GM12878 (cell line): ENCODE results near the gene MARCKSL1. TPM values are rescaled to one million over a fixed set of nuclear protein-coding genes. Genes with fewer than 3 reads are reported as not detected.

ENCODE experiments used
- ATAC-seq: fragments of 200-7000 bp; cut with Tn5 transposase; 3 replicates; pipeline ENCODE4 v1.9.1; 2020; ENCODE audit warnings: mild to moderate bottlenecking, moderate library complexity
- BruUV-seq: library from RNA; stranded (reverse); fragments of 400-500 nt; replicated peaks from 2 replicates; lab custom pipeline; 2021; lab: Mats Ljungman, UMichigan
- CTCF ChIA-PET: fragments of 300-600 bp; sonication (Branson Sonifier 250); formaldehyde crosslinking; extraction: SDS; loops from one replicate; lab custom pipeline; 2021; ENCODE audit warnings: inconsistent platforms; lab: Yijun Ruan, JAX
- POLR2A ChIA-PET: fragments of 350-600 bp; formaldehyde crosslinking; extraction: SDS; loops from one replicate; lab custom pipeline; 2021; ENCODE audit warnings: inconsistent platforms; lab: Charles Lee
- RAD21 ChIA-PET: fragments of 300-600 bp; sonication (Branson Sonifier 250); formaldehyde crosslinking; loops from one replicate; lab custom pipeline; 2023; ENCODE audit warnings: antibody characterized with exemption; ENCODE audit not compliant: unreplicated experiment; lab: Charles Lee
- SMC1A ChIA-PET: fragments of 300-600 bp; sonication (Branson Sonifier 250); formaldehyde crosslinking; loops from one replicate; lab custom pipeline; 2023; ENCODE audit not compliant: unreplicated experiment, uncharacterized antibody; lab: Charles Lee
- DNase-seq: peaks from one replicate; pipeline ENCODE4 v3.0.0-alpha.2; 2011; ENCODE audit warnings: low read depth, low spot score
- FAIRE-seq: peaks from 3 replicates; lab custom pipeline; 2011; peaks lifted over from hg19 to GRCh38; lab: Jason Lieb, UNC
- H2AFZ ChIP-seq: 2 replicates; pipeline ENCODE4 v1.6.0; 2011; ENCODE audit warnings: low read depth, low read length, control low read depth; ENCODE audit not compliant: control insufficient read depth
- H3K27ac ChIP-seq: 2 replicates; pipeline ENCODE4 v1.5.1; 2011; ENCODE audit warnings: control low read depth; ENCODE audit not compliant: control insufficient read depth, insufficient read depth
- H3K27me3 ChIP-seq, 2 experiments: replicated peaks in 1 of 2; 2 replicates each; pipeline versions ENCODE4 v1.6.0 to v1.6.1; 2011; ENCODE audit warnings: low read length in 1 of 2; ENCODE audit not compliant: control insufficient read depth in 2 of 2, insufficient read depth in 2 of 2
- H3K36me3 ChIP-seq, 2 experiments: 2 replicates each; pipeline ENCODE4 v1.5.1; 2011; ENCODE audit warnings: low read length in 1 of 2; ENCODE audit not compliant: control insufficient read depth in 2 of 2, insufficient read depth in 2 of 2
- H3K4me1 ChIP-seq: 2 replicates; pipeline ENCODE4 v1.6.1; 2011; ENCODE audit warnings: mild to moderate bottlenecking, low read length, moderate library complexity, mixed read lengths; ENCODE audit not compliant: control insufficient read depth, insufficient read depth
- H3K4me2 ChIP-seq: 2 replicates; pipeline ENCODE4 v1.6.0; 2011; ENCODE audit warnings: control low read depth; ENCODE audit not compliant: control insufficient read depth, insufficient read depth
- H3K4me3 ChIP-seq: fragments of 200-600 bp; sonication (generic); 2 replicates; pipeline ENCODE4 v1.5.1; 2016
- H3K79me2 ChIP-seq: 2 replicates; pipeline ENCODE4 v1.6.0; 2011; ENCODE audit warnings: low read length; ENCODE audit not compliant: control insufficient read depth, insufficient read depth
- H3K9ac ChIP-seq: 2 replicates; pipeline ENCODE4 v1.8.0; 2011; ENCODE audit warnings: low read length, control low read depth, mixed read lengths; ENCODE audit not compliant: control insufficient read depth, insufficient read depth
- H3K9me3 ChIP-seq: replicated peaks from 3 replicates; pipeline ENCODE4 v1.5.1; 2011; ENCODE audit warnings: mild to moderate bottlenecking, low read length; ENCODE audit not compliant: control insufficient read depth, insufficient read depth
- H4K20me1 ChIP-seq: 2 replicates; pipeline ENCODE4 v1.6.0; 2011; ENCODE audit not compliant: control insufficient read depth, insufficient read depth
- BCL11A ChIP-seq: IDR thresholded peaks from 2 replicates; pipeline ENCODE4 v1.6.1; 2011; ENCODE audit warnings: low read depth, low read length
- BCL3 ChIP-seq: IDR thresholded peaks from 2 replicates; pipeline ENCODE4 v1.6.1; 2011; ENCODE audit warnings: borderline replicate concordance, low read depth, mild to moderate bottlenecking, moderate library complexity, low read length; ENCODE audit not compliant: insufficient read depth, poor library complexity, severe bottlenecking
- BHLHE40 ChIP-seq, 2 experiments: fragments of 450-650 bp in 1 of 2; IDR thresholded peaks; 2 replicates each; pipeline ENCODE4 v1.6.1; 2011 to 2017; ENCODE audit warnings: low read depth in 2 of 2, borderline replicate concordance in 1 of 2, improper control_type of control experiment in 1 of 2, low read length in 1 of 2, mild to moderate bottlenecking in 1 of 2
- BRCA1 ChIP-seq: IDR thresholded peaks from 2 replicates; pipeline ENCODE4 v1.6.1; 2011; ENCODE audit warnings: low read depth, low read length, improper control_type of control experiment
- CREB1 ChIP-seq: IDR thresholded peaks from 2 replicates; pipeline ENCODE4 v1.6.1; 2012; ENCODE audit warnings: low read depth, mild to moderate bottlenecking, inconsistent platforms
- E4F1 ChIP-seq: fragments of 450-650 bp; IDR thresholded peaks from 2 replicates; pipeline ENCODE4 v1.6.1; 2018; ENCODE audit warnings: borderline replicate concordance, mild to moderate bottlenecking; ENCODE audit not compliant: partially characterized antibody
- EGR1 ChIP-seq, 2 experiments: IDR thresholded peaks; 1 replicate in 1 of 2; 2 replicates in 1 of 2; pipeline ENCODE4 v1.6.1; 2011 to 2012; ENCODE audit warnings: low read depth in 2 of 2, low read length in 2 of 2, borderline replicate concordance in 1 of 2, mild to moderate bottlenecking in 1 of 2, moderate library complexity in 1 of 2
- FOXK2 ChIP-seq: fragments of 450-650 bp; IDR thresholded peaks from 2 replicates; pipeline ENCODE4 v1.6.1; 2017; ENCODE audit warnings: mild to moderate bottlenecking, moderate library complexity
- HCFC1 ChIP-seq: fragments of 150-350 bp; IDR thresholded peaks from 2 replicates; pipeline ENCODE4 v1.6.1; 2014; ENCODE audit warnings: low read length
- HDGF ChIP-seq: fragments of 450-650 bp; IDR thresholded peaks from 2 replicates; pipeline ENCODE4 v1.6.1; 2016; ENCODE audit warnings: antibody characterized with exemption
- IRF5 ChIP-seq: fragments of 450-650 bp; IDR thresholded peaks from 2 replicates; pipeline ENCODE4 v1.6.1; 2017; ENCODE audit warnings: borderline replicate concordance
- NR2C1 ChIP-seq: fragments of 450-650 bp; IDR thresholded peaks from 2 replicates; pipeline ENCODE4 v1.6.1; 2017; ENCODE audit warnings: antibody characterized with exemption, mild to moderate bottlenecking, moderate library complexity
- PBX3 ChIP-seq: IDR thresholded peaks from 2 replicates; pipeline ENCODE4 v1.6.1; 2011; ENCODE audit warnings: mild to moderate bottlenecking, low read depth, low read length, moderate library complexity; ENCODE audit not compliant: insufficient replicate concordance
- SP1 ChIP-seq: IDR thresholded peaks from one replicate; pipeline ENCODE4 v1.6.1; 2011; ENCODE audit warnings: low read depth, low read length
- TCF12 ChIP-seq: IDR thresholded peaks from 2 replicates; pipeline ENCODE4 v1.6.1; 2011; ENCODE audit warnings: low read depth, mild to moderate bottlenecking, low read length
- ZNF217 ChIP-seq: fragments of 450-650 bp; IDR thresholded peaks from 2 replicates; pipeline ENCODE4 v1.6.1; 2017; ENCODE audit warnings: antibody characterized with exemption, mild to moderate bottlenecking
- WGBS: methylation state at CpG from one replicate; pipeline ENCODE4 v1.1.6; 2016; ENCODE audit warnings: low lambda C conversion rate; ENCODE audit not compliant: insufficient replicate concordance, insufficient coverage; ENCODE audit errors: missing lambda C conversion rate; 5-methylcytosine and 5-hydroxymethylcytosine counted together
- in situ Hi-C: fragments of 300-500 bp; cut with MboI; formaldehyde crosslinking; loops from 9 replicates; pipeline ENCODE4 v1.14.3; 2018; ENCODE audit warnings: mixed read lengths
- intact Hi-C: fragments of 100-400 bp; cut with micrococcal nuclease; formaldehyde crosslinking; loops from one replicate; pipeline ENCODE4 v1.14.2; 2022; ENCODE audit not compliant: unreplicated experiment
- polyA plus RNA-seq, 11 experiments: library from polyadenylated mRNA; depleted of rRNA in 4 of 11; unstranded in 6 of 11; stranded (reverse) in 5 of 11; fragments of >200 nt; fragmentation: Nextera tagmentation in 4 of 11; fragmentation: Illumina TruSeq in 1 of 11; extraction: Ambion mirVana in 4 of 11; extraction: Trizol in 1 of 11; gene quantifications; 1 replicate in 1 of 11; 2 replicates in 10 of 11; pipeline versions ENCODE4 v1.2.1 to v1.2.3, GENCODE V29; 2011 to 2016; ENCODE audit warnings: inconsistent platforms in 2 of 11, missing spikeins in 2 of 11, low read depth in 1 of 11
- total RNA-seq, 4 experiments: library from RNA; depleted of rRNA in 3 of 4; stranded (reverse); fragments of >200 nt in 3 of 4; fragmentation: Illumina TruSeq in 1 of 4; extraction: Trizol in 1 of 4; gene quantifications; 2 replicates each; pipeline versions ENCODE4 v1.2.1 to v1.2.3, GENCODE V29; 2013 to 2021

MARCKSL1 gene
- total and polyA plus RNA-seq, 10 of the 15 experiments (the other 5 are each of a cell fraction or from before 2014, with no cell fraction given): 14.5 to 225 (median 158) TPM

- Histone ChIP-seq H2AFZ (peak overlapping the region; percentile 7; the same call in 1 of the 2 replicates), H3K36me3 (no peaks in the 10 kb centered on the region), H3K4me1 (peaks cover 62% of the 10 kb centered on the region), H4K20me1 (no peaks in the 10 kb centered on the region), H3K27me3 (no peaks in the 10 kb centered on the region), H3K4me2 (peak overlapping the region; percentile 78), H3K9ac (peak overlapping the region; percentile 64), H3K4me3 (peak overlapping the region; percentile 5; the same call in 1 of the 2 replicates), H3K79me2 (peaks cover 24% of the 10 kb centered on the region), H3K27ac (peak overlapping the region; percentile 81), H3K9me3 (no peaks in the 10 kb centered on the region)
- in situ Hi-C loops (no loop called here), intact Hi-C loops (loop anchor here (2.0 kb wide), 1 partner anchor 13 kb away; no protein-coding TSS in a partner anchor)
- ChIA-PET RAD21 (interaction anchor here (0.7 to 3.2 kb wide), 19 partner anchors 9 to 483 kb away, joined by 3 to 30 read pairs (median 5); partner anchors contain the start of genes BSDC1, LCK and TXLNA), POLR2A (interaction anchor here (0.5 to 3.8 kb wide), 14 partner anchors 14 to 576 kb away, joined by 3 to 46 read pairs (median 6); partner anchors contain the start of genes BSDC1, CCDC28B, LCK and TXLNA), CTCF (interaction anchor here (0.9 to 2.4 kb wide), 11 partner anchors 9 to 122 kb away, joined by 3 to 17 read pairs (median 4); partner anchors contain the start of gene BSDC1), SMC1A (interaction anchor here (0.9 to 3.4 kb wide), 9 partner anchors 9 to 115 kb away, joined by 3 to 16 read pairs (median 6); partner anchors contain the start of gene BSDC1)
- peak; percentile 90 for FAIRE-seq
- DNase-seq: peak; percentile 66
- peak; percentile 59 for ATAC-seq
- no TSS peak for BruUV-seq
- 25% methylated on average over 16 of the region's 16 CpGs for WGBS
- TF ChIP-seq SP1 (peak; percentile 26), HDGF (0 out of 2 replicates have a peak, but pooled peaks have one; percentile 89), EGR1 (IDR thresholded peaks at IDR 0.05; ENCODE audit: borderline replicate concordance in 1 of 2, low read depth in 2 of 2, low read length in 2 of 2) (no peak), BCL11A (peak; percentile 26; the same call in 1 of the 2 replicates), CREB1 (no peak), E4F1 (no peak), NR2C1 (peak; percentile 77), BHLHE40 (IDR thresholded peaks at IDR 0.05; ENCODE audit: borderline replicate concordance in 1 of 2, low read depth in 2 of 2, low read length in 1 of 2) (peak; percentile 89 to 93), ZNF217 (peak; percentile 28; the same call in 1 of the 2 replicates), FOXK2 (no peak), HCFC1 (0 out of 2 replicates have a peak, but pooled peaks have one; percentile 29), BCL3 (peak; percentile 50), PBX3 (peak; percentile 33), BRCA1 (no peak), IRF5 (no peak), TCF12 (peak; percentile 88)
Measured at GRCh38 chr1:32337855-32338636, 2.0 kb upstream of the MARCKSL1 start.
